Ovary (tissue), 3 donors: Measurements from ENCODE around the gene CLNK.

Source experiments
- CTCF ChIP-seq, 3 donors: fragments of 450-650 bp in 2 of 3; fragments of 200-600 bp in 1 of 3; IDR thresholded peaks; one replicate each; pipeline versions ENCODE4 v1.5.1 to v1.8.0; 2016 to 2022; ENCODE audit warnings: antibody characterized with exemption in 3 of 3, mild to moderate bottlenecking in 1 of 3
- EP300 ChIP-seq: sonication (generic); formaldehyde crosslinking; IDR thresholded peaks from one replicate; pipeline ENCODE4 v1.6.1; 2017; ENCODE audit warnings: antibody characterized with exemption
- donor health status: DM: no; HTN: no; CAD: no.

- TF ChIP-seq EP300 (no peak), CTCF (IDR thresholded peaks at IDR 0.05) (no peak)
Observed at GRCh38 chr4:10731690-10732089, 47.1 kb upstream of the CLNK start.
